GM12874 (cell line): ENCODE measurements around the gene ODAD3.

Experiments
- TF ChIP-seq, protein P1 (sequence below): IDR thresholded peaks from 2 replicates; pipeline ENCODE4 v1.5.1; 2011; ENCODE audit warnings: low read depth, mild to moderate bottlenecking, control low read depth, low read length, moderate library complexity; ENCODE audit not compliant: insufficient read depth

The ODAD3 gene

DNA sequence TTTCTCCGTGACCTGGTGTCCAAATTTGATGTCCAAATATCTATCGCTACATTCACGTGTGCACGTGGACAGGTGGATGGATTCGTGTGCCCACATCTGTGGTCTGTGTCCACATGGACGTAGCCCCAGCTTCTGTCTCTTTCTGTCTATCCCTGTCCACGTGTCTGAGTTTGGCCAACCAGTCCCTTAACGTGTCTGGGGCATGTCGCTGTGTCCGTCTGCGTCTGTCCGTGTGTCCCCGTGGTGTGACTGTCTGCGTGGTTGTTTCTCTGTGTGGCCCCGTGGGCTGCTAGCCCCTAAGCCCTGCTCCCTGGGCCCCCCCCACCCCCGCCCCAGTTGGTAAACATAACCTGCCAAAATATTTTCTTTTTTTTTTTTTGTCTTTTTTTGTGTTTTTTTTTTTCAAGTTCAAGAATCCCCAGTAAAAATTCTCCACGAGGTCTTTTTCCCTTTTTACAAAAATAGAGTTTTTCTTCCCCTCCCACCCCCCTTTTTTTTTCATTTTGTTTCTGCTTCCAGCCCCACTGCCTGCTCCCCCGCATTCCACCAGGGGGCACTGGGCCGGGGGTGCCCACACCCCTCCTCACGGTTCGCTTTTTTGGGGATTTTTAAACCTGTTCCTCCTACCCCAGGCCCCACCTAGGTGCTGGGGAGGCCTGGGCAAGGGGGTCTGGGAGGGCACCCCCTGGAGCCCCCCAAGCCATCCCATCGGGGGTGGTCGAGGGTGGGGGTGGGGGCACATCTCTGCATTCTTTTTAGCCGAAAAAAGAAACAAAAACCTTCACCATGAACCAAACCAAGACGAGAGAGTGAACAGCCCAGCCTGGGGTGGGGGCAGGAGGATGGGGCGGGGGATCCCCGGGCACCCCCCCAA lies 18.8 kb upstream of the ODAD3 start:
- TF ChIP-seq, protein P1, sequence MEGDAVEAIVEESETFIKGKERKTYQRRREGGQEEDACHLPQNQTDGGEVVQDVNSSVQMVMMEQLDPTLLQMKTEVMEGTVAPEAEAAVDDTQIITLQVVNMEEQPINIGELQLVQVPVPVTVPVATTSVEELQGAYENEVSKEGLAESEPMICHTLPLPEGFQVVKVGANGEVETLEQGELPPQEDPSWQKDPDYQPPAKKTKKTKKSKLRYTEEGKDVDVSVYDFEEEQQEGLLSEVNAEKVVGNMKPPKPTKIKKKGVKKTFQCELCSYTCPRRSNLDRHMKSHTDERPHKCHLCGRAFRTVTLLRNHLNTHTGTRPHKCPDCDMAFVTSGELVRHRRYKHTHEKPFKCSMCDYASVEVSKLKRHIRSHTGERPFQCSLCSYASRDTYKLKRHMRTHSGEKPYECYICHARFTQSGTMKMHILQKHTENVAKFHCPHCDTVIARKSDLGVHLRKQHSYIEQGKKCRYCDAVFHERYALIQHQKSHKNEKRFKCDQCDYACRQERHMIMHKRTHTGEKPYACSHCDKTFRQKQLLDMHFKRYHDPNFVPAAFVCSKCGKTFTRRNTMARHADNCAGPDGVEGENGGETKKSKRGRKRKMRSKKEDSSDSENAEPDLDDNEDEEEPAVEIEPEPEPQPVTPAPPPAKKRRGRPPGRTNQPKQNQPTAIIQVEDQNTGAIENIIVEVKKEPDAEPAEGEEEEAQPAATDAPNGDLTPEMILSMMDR = peak; percentile 57

DNA sequence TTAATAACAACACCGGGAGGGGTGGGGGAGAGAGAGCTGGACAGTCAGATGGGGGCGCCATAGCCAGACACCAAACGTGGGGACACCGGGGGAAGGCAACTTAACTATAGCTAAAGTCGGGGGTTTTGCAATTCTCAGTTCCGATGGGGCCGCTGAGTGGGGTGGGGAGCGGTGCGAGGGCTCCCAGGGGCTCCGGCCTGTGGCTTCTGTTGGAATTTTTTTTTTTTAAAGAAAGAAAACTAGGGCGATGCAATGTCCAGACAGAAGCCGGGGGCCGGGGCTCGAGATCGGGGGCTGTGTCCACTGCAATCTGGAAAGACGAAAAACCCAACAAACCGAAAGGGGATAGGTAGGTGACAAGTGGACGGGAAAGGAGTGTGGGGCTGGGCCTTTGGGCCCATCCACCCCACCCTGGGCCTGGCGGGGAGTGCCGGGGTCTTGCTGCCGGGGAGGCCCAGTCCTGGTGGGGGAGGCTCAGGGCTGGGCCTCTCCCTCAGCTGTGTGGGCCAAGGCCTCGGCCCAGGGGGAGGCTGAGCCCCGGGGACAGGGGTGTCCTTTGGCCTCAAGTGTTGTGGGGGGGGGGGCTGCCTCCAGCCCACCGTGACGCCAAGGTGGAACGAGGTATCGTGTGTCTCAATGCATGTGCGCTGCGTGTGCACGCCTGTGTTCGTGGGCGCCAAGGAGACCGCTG lies 17.8 kb upstream of the ODAD3 start:
- TF ChIP-seq, protein P1 = no peak

DNA sequence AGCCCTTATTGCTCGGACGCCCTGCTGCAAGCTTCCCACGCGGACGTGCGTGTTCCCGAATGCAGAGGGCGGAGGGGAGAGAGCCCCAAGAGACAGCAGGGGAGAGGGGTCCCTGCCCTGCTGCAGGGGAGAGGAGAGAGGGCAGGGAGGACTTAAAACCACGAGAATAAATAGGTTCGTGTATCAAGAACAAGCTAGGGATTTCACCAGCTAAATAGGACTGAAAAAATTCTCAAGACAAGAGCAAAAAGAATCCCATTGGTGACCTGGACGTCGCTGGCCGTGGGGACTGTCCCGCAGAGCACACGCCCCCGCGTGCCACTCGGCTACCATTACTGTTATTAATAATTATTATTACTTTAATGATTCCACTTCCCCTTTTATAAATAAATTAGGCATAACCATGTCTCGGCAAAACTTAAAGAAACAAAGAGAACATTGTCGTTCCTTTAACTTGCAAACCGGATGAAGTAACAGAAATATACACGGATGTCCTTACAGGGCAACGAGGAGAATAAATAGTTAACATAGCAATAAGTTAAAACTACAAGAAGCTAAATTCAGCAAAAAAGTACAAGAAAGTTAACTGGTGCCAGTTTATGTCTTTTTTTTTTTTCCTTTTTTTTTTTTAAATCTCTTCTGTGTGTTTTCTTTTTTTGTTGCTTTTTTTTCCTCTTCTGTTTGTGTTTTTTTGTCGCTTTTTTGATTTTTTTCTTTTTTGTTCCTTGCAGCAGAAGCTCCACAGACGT lies 17.1 kb upstream of the ODAD3 start:
- TF ChIP-seq, protein P1 = no peak

DNA sequence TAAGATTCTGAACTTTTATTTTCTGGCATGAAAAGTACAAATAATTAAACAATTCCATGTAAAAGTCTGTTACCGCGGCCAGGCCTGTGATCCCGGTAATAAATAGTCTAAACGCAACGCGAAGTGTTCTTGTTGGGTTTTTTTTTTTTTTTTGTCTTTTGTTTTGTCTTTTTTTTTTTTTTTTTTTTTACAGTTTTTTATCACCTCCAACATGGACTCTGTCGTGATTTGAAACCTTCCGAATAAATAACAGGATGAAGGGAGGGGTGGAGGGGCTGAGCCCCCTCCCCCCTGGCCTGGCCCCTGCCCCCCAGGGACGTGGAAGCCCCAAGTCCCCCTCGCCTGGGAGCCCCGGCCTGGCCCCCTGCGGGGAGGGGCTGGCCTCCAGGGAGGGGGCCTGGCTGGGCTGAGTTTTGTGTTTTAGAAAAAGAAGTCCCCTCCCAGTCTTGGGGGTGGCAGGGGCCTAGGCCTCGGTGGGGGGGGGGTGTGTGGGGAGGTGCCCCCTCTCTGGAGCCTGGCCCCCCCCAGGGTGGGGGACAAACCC lies 16.5 kb upstream of the ODAD3 start:
- TF ChIP-seq, protein P1 = no peak

DNA sequence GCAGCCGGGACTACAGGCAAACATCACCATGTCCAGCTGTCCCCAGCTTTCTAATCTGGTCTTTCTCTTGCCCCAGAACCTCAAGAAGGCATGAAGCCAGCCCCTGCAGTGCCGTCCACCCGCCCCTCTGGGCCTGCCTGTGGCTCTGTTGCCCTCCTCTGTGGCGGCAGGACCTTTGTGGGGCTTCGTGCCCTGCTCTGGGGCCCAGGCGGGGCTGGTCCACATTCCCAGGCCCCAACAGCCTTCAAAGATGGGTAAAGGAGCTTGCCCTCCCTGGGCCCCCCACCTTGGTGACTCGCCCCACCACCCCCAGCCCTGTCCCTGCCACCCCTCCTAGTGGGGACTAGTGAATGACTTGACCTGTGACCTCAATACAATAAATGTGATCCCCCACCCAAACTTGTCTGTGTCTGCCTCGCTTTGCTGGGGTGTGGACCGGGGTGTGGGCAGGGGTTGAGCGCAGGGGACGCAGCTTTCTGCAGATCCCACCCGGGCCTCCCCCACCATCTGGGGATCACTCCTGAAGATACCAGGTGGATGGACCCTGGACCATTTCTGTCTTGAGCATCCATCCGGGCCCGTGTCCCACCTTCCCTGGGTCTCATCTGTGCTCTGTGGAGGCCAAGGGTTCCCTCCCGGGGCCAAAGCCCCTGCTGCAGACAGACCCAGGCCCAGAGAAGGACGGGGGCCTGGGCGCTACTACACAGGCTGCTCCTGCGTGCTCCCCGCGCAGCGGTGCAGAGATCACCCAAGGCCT lies 15.8 kb upstream of the ODAD3 start:
- TF ChIP-seq, protein P1 = no peak

DNA sequence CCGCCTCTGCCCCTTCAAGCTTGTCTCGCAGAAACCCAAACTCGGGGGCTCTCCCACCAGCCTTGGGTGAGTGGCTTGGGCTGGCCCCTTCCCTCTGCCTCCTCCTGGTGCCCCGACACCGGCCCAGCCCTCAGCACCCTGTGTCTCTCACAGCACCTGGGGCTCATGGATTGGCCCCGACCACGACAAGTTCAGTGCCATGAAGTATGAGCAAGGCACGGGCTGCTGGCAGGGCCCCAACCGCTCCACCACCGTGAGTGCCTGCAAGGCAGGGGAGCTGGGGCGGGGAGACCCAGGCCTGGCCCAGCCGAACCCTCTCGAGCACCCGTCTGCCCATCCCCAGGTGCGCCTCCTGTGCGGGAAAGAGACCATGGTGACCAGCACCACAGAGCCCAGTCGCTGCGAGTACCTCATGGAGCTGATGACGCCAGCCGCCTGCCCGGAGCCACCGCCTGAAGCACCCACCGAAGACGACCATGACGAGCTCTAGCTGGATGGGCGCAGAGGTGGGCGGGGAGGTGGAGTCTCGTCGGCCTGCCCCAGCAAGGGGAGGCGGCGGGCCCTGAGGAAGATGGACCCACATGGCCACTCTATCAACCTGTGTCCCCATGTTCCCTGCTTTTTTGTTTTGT lies 14.1 kb upstream of the ODAD3 start:
- TF ChIP-seq, protein P1 = no peak
